ENCODE results near the gene MICU1. TPM values are rescaled to one million over a fixed set of nuclear protein-coding genes. Genes with fewer than 3 reads are reported as not detected.

Gene MICU1
- total RNA-seq, 1 experiment from 2014 or later: 70.5 TPM

DNA sequence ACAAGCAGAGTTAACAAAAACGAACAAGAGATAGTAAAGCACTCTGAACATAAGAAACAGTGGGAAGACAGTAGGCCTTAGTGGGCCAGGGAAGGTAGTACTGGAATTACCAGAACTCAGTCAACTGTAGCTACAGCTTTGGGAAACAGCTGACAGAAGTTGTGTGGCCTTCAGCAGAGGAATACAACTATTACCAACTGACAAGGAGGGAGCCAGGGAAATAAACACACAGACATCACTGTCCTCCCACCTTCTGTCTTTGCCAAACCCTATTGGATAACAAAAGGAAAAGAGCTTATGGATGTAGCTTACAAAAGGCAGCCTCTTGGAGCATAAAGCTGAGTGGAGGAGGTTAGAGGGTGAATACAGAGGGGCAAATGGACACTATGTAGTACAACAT, 15.4 kb downstream of the MICU1 start:
- H3F3A ChIP-seq (ENCODE audit: insufficient read depth, low read depth): no peaks in the 10 kb centered on the region
- H3K36me3 ChIP-seq (ENCODE audit: low read depth): no peaks in the 10 kb centered on the region
- intact Hi-C loops (cut with micrococcal nuclease; ENCODE audit: unreplicated experiment): no loop called here
- DNase-seq: no peak
- no peaks in the 10 kb centered on the region for H3K9me3 ChIP-seq (ENCODE audit: insufficient read depth, low read depth)
- no peak overlapping the region for H3K27ac ChIP-seq
- no peaks in the 10 kb centered on the region for H3K4me1 ChIP-seq (replicated peaks; ENCODE audit: insufficient read depth)
- no peak overlapping the region for H3K4me3 ChIP-seq
- BruUV-seq (replicated peaks): no TSS peak
- no peaks in the 10 kb centered on the region for H3K27me3 ChIP-seq (ENCODE audit: insufficient read depth, low read depth)
- ChIA-PET POLR2A (ENCODE audit: unreplicated experiment) (no interaction called here), CTCF (interaction anchor here (0.6 kb wide), 1 partner anchor 236 kb away, joined by 3 read pairs; no protein-coding TSS in a partner anchor)
- TF ChIP-seq, protein P1, sequence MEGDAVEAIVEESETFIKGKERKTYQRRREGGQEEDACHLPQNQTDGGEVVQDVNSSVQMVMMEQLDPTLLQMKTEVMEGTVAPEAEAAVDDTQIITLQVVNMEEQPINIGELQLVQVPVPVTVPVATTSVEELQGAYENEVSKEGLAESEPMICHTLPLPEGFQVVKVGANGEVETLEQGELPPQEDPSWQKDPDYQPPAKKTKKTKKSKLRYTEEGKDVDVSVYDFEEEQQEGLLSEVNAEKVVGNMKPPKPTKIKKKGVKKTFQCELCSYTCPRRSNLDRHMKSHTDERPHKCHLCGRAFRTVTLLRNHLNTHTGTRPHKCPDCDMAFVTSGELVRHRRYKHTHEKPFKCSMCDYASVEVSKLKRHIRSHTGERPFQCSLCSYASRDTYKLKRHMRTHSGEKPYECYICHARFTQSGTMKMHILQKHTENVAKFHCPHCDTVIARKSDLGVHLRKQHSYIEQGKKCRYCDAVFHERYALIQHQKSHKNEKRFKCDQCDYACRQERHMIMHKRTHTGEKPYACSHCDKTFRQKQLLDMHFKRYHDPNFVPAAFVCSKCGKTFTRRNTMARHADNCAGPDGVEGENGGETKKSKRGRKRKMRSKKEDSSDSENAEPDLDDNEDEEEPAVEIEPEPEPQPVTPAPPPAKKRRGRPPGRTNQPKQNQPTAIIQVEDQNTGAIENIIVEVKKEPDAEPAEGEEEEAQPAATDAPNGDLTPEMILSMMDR (conservative IDR thresholded peaks at IDR 0.05): no peak
- TF ChIP-seq EZH2 (IDR thresholded peaks at IDR 0.05; ENCODE audit: low read depth): no peak
- no peak overlapping the region for H2AFZ ChIP-seq
- H4K20me1 ChIP-seq (ENCODE audit: insufficient read depth): no peaks in the 10 kb centered on the region
- no peak overlapping the region for H3K4me2 ChIP-seq
- 0 out of 2 replicates have a peak, but pooled peaks cover 7% of the 10 kb centered on the region for H3K79me2 ChIP-seq (ENCODE audit: low read depth)
- H3K9me2 ChIP-seq (ENCODE audit: insufficient read depth): no peaks in the 10 kb centered on the region

DNA sequence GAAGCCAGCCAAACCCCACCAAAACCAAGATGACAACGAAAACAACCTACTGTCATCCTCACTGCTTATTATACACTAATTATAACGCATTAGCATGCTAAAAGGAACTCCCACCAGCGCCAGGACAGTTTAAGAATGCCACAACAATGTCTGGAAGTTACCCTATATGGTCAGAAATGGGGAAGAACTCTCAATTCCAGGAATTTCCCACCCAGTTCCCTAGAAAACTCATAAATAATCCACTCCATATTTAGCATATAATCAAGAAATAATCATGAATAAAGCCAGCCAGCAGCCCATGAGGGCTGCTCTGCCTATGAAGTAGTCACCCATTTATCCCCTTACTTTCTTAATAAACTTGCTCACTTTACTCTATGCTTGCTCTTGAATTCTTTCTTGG, 20.8 kb downstream of the MICU1 start:
- CTCF ChIA-PET: no interaction called here
- Histone ChIP-seq H2AFZ (no peak overlapping the region), H3K4me3 (no peak overlapping the region), H3K79me2 (ENCODE audit: low read depth) (no peaks in the 10 kb centered on the region), H3K4me2 (no peak overlapping the region), H4K20me1 (ENCODE audit: insufficient read depth) (no peaks in the 10 kb centered on the region), H3K27me3 (ENCODE audit: insufficient read depth, low read depth) (no peaks in the 10 kb centered on the region), H3K4me1 (replicated peaks; ENCODE audit: insufficient read depth) (no peaks in the 10 kb centered on the region), H3K9me3 (ENCODE audit: insufficient read depth, low read depth) (no peaks in the 10 kb centered on the region), H3K27ac (no peak overlapping the region), H3K36me3 (ENCODE audit: low read depth) (no peaks in the 10 kb centered on the region), H3F3A (ENCODE audit: insufficient read depth, low read depth) (no peaks in the 10 kb centered on the region), H3K9me2 (ENCODE audit: insufficient read depth) (no peaks in the 10 kb centered on the region)
- intact Hi-C loops (cut with micrococcal nuclease; ENCODE audit: unreplicated experiment): no loop called here
- BruUV-seq (replicated peaks): no TSS peak
- POLR2A ChIA-PET (ENCODE audit: unreplicated experiment): no interaction called here
- DNase-seq: no peak
- TF ChIP-seq EZH2 (IDR thresholded peaks at IDR 0.05; ENCODE audit: low read depth): no peak
- TF ChIP-seq, protein P1 (conservative IDR thresholded peaks at IDR 0.05): no peak

DNA sequence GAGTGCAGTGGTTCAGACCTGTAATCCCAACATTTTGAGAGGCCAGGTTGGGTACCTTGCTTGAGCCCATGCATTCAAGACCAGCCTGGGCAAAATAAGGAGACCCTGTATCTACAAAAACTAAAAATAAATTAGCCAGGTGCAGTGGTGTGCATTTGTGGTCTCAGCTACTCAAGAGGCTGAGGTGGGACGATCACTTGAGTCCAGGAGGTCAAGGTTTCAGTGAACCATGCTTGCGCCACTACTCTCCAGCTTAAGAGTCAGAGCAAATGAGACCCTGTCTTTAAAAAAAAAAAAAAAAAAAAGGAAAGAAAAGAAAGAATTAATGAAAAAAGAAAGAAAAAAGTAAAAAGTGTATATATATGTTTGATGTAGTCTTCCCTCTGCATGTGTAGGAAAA, 24.7 kb downstream of the MICU1 start:
- Histone ChIP-seq H3K4me1 (replicated peaks; ENCODE audit: insufficient read depth) (no peaks in the 10 kb centered on the region), H3K27me3 (ENCODE audit: insufficient read depth, low read depth) (no peaks in the 10 kb centered on the region), H3K4me2 (no peak overlapping the region), H3K36me3 (ENCODE audit: low read depth) (no peaks in the 10 kb centered on the region), H3K9me3 (ENCODE audit: insufficient read depth, low read depth) (no peaks in the 10 kb centered on the region), H3F3A (ENCODE audit: insufficient read depth, low read depth) (no peaks in the 10 kb centered on the region), H3K27ac (no peak overlapping the region), H4K20me1 (ENCODE audit: insufficient read depth) (no peaks in the 10 kb centered on the region), H3K4me3 (no peak overlapping the region), H3K9me2 (ENCODE audit: insufficient read depth) (0 out of 2 replicates have a peak, but pooled peaks cover 4% of the 10 kb centered on the region), H3K79me2 (ENCODE audit: low read depth) (peaks cover 3% of the 10 kb centered on the region), H2AFZ (no peak overlapping the region)
- no peak for DNase-seq
- POLR2A ChIA-PET (ENCODE audit: unreplicated experiment): no interaction called here
- CTCF ChIA-PET: no interaction called here
- no TSS peak for BruUV-seq (replicated peaks)
- TF ChIP-seq, protein P1 (conservative IDR thresholded peaks at IDR 0.05): no peak
- no peak for TF ChIP-seq EZH2 (IDR thresholded peaks at IDR 0.05; ENCODE audit: low read depth)
- intact Hi-C loops (cut with micrococcal nuclease; ENCODE audit: unreplicated experiment): no loop called here

All from PC-9 (cell line).